NCI-H1694 (cell line): ENCODE results near the gene CCDC92.
A peak's percentile ranks its signal among the peaks of the same experiment; 100 is the strongest.

ENCODE experiments used
- DNase-seq: peaks from one replicate; lab custom pipeline; 2025; lab: John Stamatoyannopoulos, UW

CCDC92 gene

GRCh38 chr12:124002021-124002644 lies 29.5 kb upstream of the CCDC92 start:
- no peak for DNase-seq

GRCh38 chr12:124001343-124001742 lies 28.7 kb upstream of the CCDC92 start:
- no peak for DNase-seq

GRCh38 chr12:124000111-124000510 lies 27.5 kb upstream of the CCDC92 start:
- no peak for DNase-seq

- no peak for DNase-seq
Observed at GRCh38 chr12:123998991-123999359, 26.3 kb upstream of the CCDC92 start.

GRCh38 chr12:123998344-123998990 lies 25.8 kb upstream of the CCDC92 start:
- no peak for DNase-seq

GRCh38 chr12:123997908-123998307 lies 25.3 kb upstream of the CCDC92 start:
- no peak for DNase-seq

GRCh38 chr12:123997033-123997822 lies 24.6 kb upstream of the CCDC92 start:
- no peak for DNase-seq

GRCh38 chr12:123996581-123996980 lies 23.9 kb upstream of the CCDC92 start:
- DNase-seq = no peak

GRCh38 chr12:123995023-123995748 lies 22.6 kb upstream of the CCDC92 start:
- DNase-seq = no peak

- no peak for DNase-seq
Observed at GRCh38 chr12:123992118-123992825, 19.6 kb upstream of the CCDC92 start.

GRCh38 chr12:123991372-123991951 lies 18.8 kb upstream of the CCDC92 start:
- no peak for DNase-seq

- DNase-seq = no peak
Observed at GRCh38 chr12:123990511-123990910, 17.9 kb upstream of the CCDC92 start.

- no peak for DNase-seq
Observed at GRCh38 chr12:123989753-123990152, 17.1 kb upstream of the CCDC92 start.

GRCh38 chr12:123989168-123989567 lies 16.5 kb upstream of the CCDC92 start:
- no peak for DNase-seq

- DNase-seq = no peak
Observed at GRCh38 chr12:123987022-123987421, 14.4 kb upstream of the CCDC92 start.

- DNase-seq = no peak
Observed at GRCh38 chr12:123986374-123986965, 13.8 kb upstream of the CCDC92 start.

- no peak for DNase-seq
Observed at GRCh38 chr12:123984903-123985302, 12.3 kb upstream of the CCDC92 start.

- DNase-seq = peak; percentile 11
Observed at GRCh38 chr12:123983822-123984485, 11.3 kb upstream of the CCDC92 start.

- DNase-seq = no peak
Observed at GRCh38 chr12:123982269-123982668, 9.6 kb upstream of the CCDC92 start.

- DNase-seq = no peak
Observed at GRCh38 chr12:123979566-123979965, 6.9 kb upstream of the CCDC92 start.
